ENCODE results near the gene FFAR1.

Gene FFAR1

GRCh38 chr19:35315883-35316282 lies 31.8 kb upstream of the FFAR1 start:
- no peak for DNase-seq

DNA sequence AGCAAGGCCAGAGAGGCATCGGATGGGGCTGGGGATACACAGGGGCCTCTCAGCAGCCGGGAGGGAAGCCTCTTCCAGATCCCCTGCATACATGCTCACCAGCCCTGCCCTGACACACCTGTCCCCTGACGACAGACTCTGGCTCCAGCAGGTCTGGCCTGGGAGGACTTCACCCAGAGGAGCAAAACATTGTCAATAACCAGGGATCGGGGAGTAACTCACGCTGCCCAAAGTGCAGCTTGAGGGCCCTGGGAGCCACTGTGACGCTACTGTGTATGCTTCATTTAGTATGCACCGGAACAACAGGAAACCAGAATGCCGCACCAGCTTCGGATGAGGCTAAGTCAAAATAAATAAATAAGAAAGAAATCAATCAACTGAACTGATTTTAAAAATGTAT lies 31.1 kb upstream of the FFAR1 start:
- no peak for DNase-seq

DNA sequence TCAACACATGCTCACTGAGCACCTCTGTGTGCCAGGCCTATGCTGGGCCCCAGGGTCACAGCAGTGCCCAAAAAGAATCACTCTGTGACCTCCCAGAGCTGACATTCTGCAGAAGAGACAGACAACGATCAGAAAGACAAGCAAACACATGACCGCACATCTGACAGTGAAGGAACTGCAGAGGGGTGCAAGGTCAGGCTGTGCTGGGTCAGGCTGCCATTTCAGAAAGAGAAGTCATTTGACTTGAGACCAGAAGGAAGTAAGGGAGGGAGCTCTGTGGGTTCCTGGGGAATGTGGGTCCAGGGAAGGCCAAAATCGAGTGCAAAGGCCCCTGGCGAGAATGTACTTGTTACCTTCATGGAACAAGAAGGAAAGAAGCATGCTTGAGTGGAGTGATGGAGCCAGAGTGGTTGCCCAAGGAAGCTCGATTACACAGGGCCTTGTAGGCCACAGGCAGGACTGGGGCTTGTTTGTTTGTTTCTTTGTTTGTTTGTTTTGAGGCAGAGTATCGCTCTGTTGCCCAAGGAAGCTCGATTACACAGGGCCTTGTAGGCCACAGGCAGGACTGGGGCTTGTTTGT lies 30.1 kb upstream of the FFAR1 start:
- DNase-seq = no peak

- DNase-seq = no peak
Measured at GRCh38 chr19:35318679-35319448, 28.8 kb upstream of the FFAR1 start.

DNA sequence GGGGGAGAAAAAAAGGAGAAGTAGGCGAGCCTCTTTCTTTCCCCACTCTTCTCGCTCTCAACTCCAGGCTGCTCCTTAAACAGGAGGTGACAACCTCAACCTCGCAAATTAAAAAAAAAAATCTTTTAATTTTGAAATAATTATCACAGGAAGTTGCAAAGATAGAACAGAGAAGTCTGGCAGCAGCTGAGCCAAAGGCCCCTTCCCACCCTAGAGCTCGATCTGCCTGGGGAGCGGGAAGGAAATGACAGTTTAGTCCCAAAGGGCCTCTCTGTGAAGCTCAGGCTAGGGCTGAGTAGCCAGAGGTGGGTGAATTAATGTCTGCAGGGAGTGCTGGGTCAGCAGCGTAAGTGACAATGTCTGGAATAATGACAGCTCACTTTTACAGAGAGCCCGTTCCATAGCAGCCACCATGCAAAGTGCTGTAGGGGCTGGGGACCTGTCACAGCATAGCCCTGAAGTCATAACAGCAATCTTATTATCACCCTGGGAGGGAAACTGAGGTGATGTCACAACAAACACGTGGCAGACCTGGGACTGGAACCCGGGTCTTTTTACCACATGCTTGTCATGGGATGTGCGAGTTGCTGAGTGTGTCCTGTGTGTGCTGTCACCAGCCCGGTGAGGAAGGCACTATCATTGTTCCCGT lies 27.5 kb upstream of the FFAR1 start:
- DNase-seq = no peak

- DNase-seq = no peak
Measured at GRCh38 chr19:35321291-35321690, 26.4 kb upstream of the FFAR1 start.

DNA sequence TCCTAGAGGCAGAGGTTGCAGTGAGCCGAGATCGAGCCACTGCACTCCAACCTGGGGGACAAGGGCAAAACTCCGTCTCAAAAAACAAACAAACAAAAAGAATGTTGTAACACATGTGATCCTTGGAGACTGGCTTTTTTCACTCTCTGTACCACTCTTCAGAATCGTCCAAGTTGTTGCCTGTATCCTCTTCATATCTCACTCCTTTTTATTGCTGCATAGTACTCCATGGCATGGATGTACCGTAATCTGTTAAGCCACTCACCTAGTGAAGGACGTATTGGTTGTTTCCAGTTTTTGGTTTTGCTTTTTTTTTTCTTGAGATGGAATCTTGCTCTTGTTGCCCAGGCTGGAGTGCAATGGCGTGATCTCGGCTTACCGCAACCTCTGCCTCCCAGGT lies 25.7 kb upstream of the FFAR1 start:
- DNase-seq = no peak

DNA sequence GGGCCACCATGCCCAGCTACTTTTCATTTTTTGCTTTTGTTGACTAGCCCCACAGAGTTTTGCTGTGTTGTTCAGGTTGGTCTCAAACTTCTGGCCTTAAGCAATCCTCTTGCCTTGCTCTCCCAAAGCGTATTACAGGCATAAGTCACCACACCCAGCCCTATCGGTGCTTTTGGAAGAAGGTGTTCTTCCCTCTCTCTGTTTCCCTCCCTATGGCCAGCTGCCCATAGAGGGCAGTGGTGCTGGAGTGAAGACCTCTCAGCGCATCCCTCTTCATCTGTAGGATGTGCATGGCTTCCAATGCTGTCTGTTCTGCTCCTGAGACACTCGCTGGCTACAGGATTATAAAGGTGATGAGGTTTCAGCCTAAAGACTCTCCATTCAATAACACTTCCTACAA lies 20.1 kb upstream of the FFAR1 start:
- DNase-seq = no peak

GRCh38 chr19:35328851-35329285 lies 18.8 kb upstream of the FFAR1 start, which contains the start of gene CD22:
Gene CD22, plus strand, starts transcription at chr19:35329187. Its CDS starts 2,854 bp downstream, at chr19:35332041.
- DNase-seq = no peak

GRCh38 chr19:35329323-35329722 lies 18.4 kb upstream of the FFAR1 start:
- DNase-seq = no peak

DNA sequence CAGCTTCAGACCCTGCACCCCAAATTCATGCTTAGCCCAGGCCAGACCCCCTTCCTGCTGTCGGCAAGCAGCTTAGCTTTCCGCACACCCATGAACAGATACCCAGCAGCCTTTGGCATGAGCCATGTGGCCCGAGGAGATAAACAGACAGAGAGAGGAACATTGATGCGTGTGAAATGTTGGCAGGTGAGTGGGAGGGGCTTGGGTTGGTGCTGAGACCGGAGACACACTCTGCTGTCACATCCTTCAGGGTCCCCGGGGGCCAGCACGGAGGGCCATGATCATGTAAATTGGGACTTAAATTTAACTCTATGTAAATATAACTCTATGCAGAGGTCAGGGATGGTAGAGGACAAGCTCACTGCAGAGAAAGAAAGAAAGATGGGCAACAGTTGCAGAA lies 17.2 kb upstream of the FFAR1 start:
- DNase-seq = no peak

GRCh38 chr19:35331551-35332214 lies 16.0 kb upstream of the FFAR1 start:
- no peak for DNase-seq

DNA sequence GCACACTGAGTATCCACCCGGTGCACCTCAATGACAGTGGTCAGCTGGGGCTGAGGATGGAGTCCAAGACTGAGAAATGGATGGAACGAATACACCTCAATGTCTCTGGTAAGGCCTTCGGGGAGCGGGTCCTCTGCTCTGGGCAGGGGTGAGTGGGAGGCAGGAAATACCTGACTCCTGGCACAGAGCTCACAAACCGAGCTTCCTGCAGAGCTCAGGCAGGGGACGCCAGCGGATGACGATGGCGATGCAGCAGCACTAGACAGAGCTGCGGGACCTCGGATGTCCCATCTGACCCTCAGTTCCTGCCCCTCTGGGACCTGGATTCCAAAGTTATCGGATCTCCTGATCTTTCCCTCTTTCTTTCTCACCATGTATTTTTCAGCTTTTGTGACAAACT lies 14.9 kb upstream of the FFAR1 start:
- no peak for DNase-seq

DNA sequence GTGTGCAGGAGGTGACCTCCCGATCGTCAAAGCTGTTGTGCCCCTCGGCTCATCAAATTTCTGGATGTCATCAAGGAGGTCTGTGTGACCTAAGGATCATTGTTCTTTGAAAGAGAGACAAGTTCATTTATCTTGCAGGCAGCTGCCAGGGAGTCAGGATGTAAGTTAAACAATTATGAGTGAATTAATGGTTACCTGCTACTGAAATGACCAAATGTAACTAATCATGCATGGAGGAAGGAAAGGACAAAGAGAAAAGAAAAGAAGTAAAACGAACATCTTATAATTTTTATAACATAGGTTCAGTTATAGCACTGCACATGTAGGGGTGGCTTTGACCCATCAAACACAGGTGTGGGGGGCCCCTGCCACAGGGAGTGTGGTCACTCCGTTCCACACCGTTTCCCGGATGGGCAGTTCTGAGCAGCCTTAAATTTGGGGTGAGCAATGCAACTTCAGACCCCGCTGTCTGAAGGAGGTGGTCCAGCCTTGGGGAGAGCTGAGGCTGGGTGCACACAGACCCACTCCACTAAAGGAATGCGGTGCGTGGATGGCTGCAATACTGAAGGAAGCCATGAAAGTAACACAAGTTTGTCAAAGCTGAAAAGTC lies 13.5 kb upstream of the FFAR1 start:
- DNase-seq = no peak

GRCh38 chr19:35336166-35336955 lies 11.3 kb upstream of the FFAR1 start:
- DNase-seq = no peak

GRCh38 chr19:35337097-35337983 lies 10.4 kb upstream of the FFAR1 start:
- no peak for DNase-seq

- DNase-seq = no peak
Measured at GRCh38 chr19:35337984-35338296, 9.8 kb upstream of the FFAR1 start.

GRCh38 chr19:35340431-35340830 lies 7.3 kb upstream of the FFAR1 start:
- DNase-seq = no peak

DNA sequence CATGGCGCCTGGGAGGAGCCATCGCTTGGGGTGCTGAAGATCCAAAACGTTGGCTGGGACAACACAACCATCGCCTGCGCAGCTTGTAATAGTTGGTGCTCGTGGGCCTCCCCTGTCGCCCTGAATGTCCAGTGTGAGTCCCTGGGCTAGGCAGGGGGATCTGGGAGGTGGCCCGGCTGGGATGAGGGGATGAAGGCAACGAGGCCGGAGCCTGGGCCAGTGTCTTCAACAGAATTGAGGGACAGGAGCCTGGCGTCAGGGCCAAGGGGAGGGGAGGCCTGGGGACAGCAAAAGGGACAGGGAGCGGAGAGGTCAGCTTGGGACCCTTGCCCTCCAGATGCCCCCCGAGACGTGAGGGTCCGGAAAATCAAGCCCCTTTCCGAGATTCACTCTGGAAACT lies 6.7 kb upstream of the FFAR1 start:
- no peak for DNase-seq

DNA sequence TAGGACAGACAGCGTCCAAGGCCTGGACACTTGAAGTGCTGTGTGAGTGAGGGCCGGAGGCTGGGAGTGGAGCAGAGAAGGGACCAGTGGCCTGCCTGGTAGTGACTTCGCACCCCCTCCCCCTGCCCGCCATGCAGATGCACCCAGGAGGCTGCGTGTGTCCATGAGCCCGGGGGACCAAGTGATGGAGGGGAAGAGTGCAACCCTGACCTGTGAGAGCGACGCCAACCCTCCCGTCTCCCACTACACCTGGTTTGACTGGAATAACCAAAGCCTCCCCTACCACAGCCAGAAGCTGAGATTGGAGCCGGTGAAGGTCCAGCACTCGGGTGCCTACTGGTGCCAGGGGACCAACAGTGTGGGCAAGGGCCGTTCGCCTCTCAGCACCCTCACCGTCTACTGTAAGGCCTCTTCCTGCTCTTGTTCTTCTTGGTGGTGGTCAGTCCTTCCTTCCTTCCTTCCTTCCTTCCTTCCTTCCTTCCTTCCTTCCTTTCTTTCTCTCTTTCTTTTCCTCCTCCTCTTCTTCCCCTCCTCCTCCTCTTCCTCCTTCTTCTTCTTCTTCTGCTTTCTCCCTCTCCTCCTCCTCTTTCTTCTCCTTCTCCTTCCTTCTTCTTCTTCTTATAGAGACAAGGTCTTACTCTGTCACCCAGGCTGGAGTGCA lies 6.0 kb upstream of the FFAR1 start:
- DNase-seq = no peak

- DNase-seq = no peak
Measured at GRCh38 chr19:35342430-35342829, 5.3 kb upstream of the FFAR1 start.
